Transverse colon (tissue), 4 donors: ENCODE results near the gene PSMB11. TPM values are rescaled to one million over a fixed set of nuclear protein-coding genes. Genes with fewer than 3 reads are reported as not detected.

Experiments
- DNase-seq: peaks from one replicate; pipeline ENCODE4 v3.0.0-alpha.2; 2019
- H3K27ac ChIP-seq, 4 donors: fragments of 200-600 bp; sonication (generic); 2 replicates each; pipeline ENCODE4 v1.5.1; 2016 to 2018; ENCODE audit warnings: inconsistent platforms in 4 of 4
- H3K27me3 ChIP-seq: fragments of 200-600 bp; sonication (generic); 2 replicates; pipeline ENCODE4 v1.5.1; 2017; ENCODE audit warnings: inconsistent platforms
- H3K36me3 ChIP-seq, 4 donors: fragments of 200-600 bp; sonication (generic); 2 replicates each; pipeline ENCODE4 v1.5.1; 2017 to 2019; ENCODE audit warnings: inconsistent platforms in 4 of 4
- H3K4me1 ChIP-seq, 4 donors: fragments of 200-600 bp; sonication (generic); 2 replicates each; pipeline ENCODE4 v1.5.1; 2017 to 2020; ENCODE audit warnings: inconsistent platforms in 4 of 4
- H3K4me3 ChIP-seq, 4 donors: fragments of 200-600 bp; sonication (generic); 1 replicate in 1 of 4; 2 replicates in 3 of 4; pipeline versions ENCODE4 v1.5.1 to v1.6.1; 2017 to 2019; ENCODE audit warnings: inconsistent platforms in 4 of 4
- H3K9me3 ChIP-seq, 2 donors: fragments of 200-600 bp; sonication (generic); 2 replicates each; pipeline ENCODE4 v1.5.1; 2017 to 2019; ENCODE audit warnings: inconsistent platforms in 2 of 2
- CTCF ChIP-seq, 5 experiments: fragments of 200-600 bp in 3 of 5; fragments of 450-650 bp in 2 of 5; sonication (generic) in 3 of 5; IDR thresholded peaks; 1 replicate in 2 of 5; 2 replicates in 3 of 5; pipeline ENCODE4 v1.5.1; 2016 to 2017; ENCODE audit warnings: antibody characterized with exemption in 5 of 5, inconsistent platforms in 3 of 5, mild to moderate bottlenecking in 2 of 5, moderate library complexity in 1 of 5
- EP300 ChIP-seq: sonication (generic); formaldehyde crosslinking; IDR thresholded peaks from one replicate; pipeline ENCODE4 v1.6.1; 2017; ENCODE audit warnings: antibody characterized with exemption, low read depth
- POLR2A ChIP-seq: fragments of 450-650 bp; IDR thresholded peaks from one replicate; pipeline ENCODE4 v1.6.1; 2016; ENCODE audit warnings: antibody characterized with exemption, mild to moderate bottlenecking, moderate library complexity
- POLR2AphosphoS5 ChIP-seq, 3 donors: sonication (generic); formaldehyde crosslinking; IDR thresholded peaks; one replicate each; pipeline ENCODE4 v1.6.1; 2016; ENCODE audit warnings: antibody characterized with exemption in 3 of 3
- WGBS, 2 donors: methylation state at CpG; one replicate each; pipeline ENCODE4 v1.1.5; 2018; ENCODE audit warnings: low coverage in 1 of 2; 5-methylcytosine and 5-hydroxymethylcytosine counted together
- in situ Hi-C, 4 donors: fragments of 200-750 bp; cut with MboI; loops; one replicate each; pipeline versions ENCODE4 v1.15.0 to v1.15.1; 2017; ENCODE audit warnings: low sequenced_read_pairs in 3 of 4, low pct_ligation_motif_present in 1 of 4, low pct_unique_long_range_greater_than_20kb in 1 of 4
- intact Hi-C: fragments of 100-400 bp; cut with DNase I; formaldehyde crosslinking; loops from one replicate; pipeline ENCODE4 v1.15.1; 2023; ENCODE audit warnings: low total_unique reads
- total RNA-seq, 4 donors: library from RNA; depleted of rRNA; stranded (reverse); fragments of >200 nt; gene quantifications; one replicate each; pipeline ENCODE4 v1.1.0, GENCODE V29; 2016

PSMB11 gene
- total RNA-seq, 4 donors from 2014 or later = not detected

GRCh38 chr14:23052671-23053070, 10.7 kb downstream of the PSMB11 start:
- DNase-seq = no peak
- H3K9me3 ChIP-seq = no peaks in the 10 kb centered on the region
- peaks cover 10 to 19% (median 13%) of the 10 kb centered on the region in 4 donors for H3K4me1 ChIP-seq
- in situ Hi-C loops (loop anchor here in 3 of 4 donors (5.0 kb wide), 2 partner anchors 60 to 65 kb away; no protein-coding TSS in a partner anchor), intact Hi-C loops (no loop called here)
- TF ChIP-seq POLR2A (no peak), CTCF (IDR thresholded peaks at IDR 0.05) (no peak), POLR2AphosphoS5 (IDR thresholded peaks at IDR 0.05) (no peak), EP300 (no peak)
- 82% methylated on average over 3 of the region's 3 CpGs; no CpG with 5 or more reads in 1 of the 2 donors for WGBS, 2 donors
- no peaks in the 10 kb centered on the region for H3K36me3 ChIP-seq
- H3K27ac ChIP-seq = no peak overlapping the region
- H3K27me3 ChIP-seq = no peaks in the 10 kb centered on the region
- H3K4me3 ChIP-seq = no peak overlapping the region

GRCh38 chr14:23053426-23053825, 11.4 kb downstream of the PSMB11 start:
- Histone ChIP-seq H3K36me3 (no peaks in the 10 kb centered on the region), H3K27ac (no peak overlapping the region), H3K4me1 (peaks cover 10 to 26% (median 17%) of the 10 kb centered on the region in 4 donors), H3K27me3 (no peaks in the 10 kb centered on the region), H3K4me3 (no peak overlapping the region), H3K9me3 (no peaks in the 10 kb centered on the region)
- in situ Hi-C loops = loop anchor here in 3 of 4 donors (5.0 kb wide), 2 partner anchors 61 to 66 kb away; no protein-coding TSS in a partner anchor
- no peak for DNase-seq
- no peak for TF ChIP-seq POLR2AphosphoS5 (IDR thresholded peaks at IDR 0.05)
- TF ChIP-seq CTCF (IDR thresholded peaks at IDR 0.05) = no peak
- TF ChIP-seq EP300 = no peak
- no peak for TF ChIP-seq POLR2A
- 97% methylated on average over 10 of the region's 10 CpGs; no CpG with 5 or more reads in 1 of the 2 donors for WGBS, 2 donors
- intact Hi-C loops = no loop called here

- Histone ChIP-seq H3K4me1 (peaks cover 10 to 26% (median 17%) of the 10 kb centered on the region in 4 donors), H3K4me3 (no peak overlapping the region), H3K9me3 (no peaks in the 10 kb centered on the region), H3K27ac (no peak overlapping the region), H3K27me3 (no peaks in the 10 kb centered on the region), H3K36me3 (peaks cover 0 to 4% (median under 1%) of the 10 kb centered on the region in 4 donors)
- TF ChIP-seq POLR2A = no peak
- TF ChIP-seq EP300 = no peak
- no peak for TF ChIP-seq POLR2AphosphoS5 (IDR thresholded peaks at IDR 0.05)
- TF ChIP-seq CTCF (IDR thresholded peaks at IDR 0.05) = no peak
- in situ Hi-C loops (loop anchor here in 3 of 4 donors (5.0 kb wide), 2 partner anchors 62 to 67 kb away; no protein-coding TSS in a partner anchor), intact Hi-C loops (no loop called here)
- 77% methylated on average over 16 of the region's 17 CpGs; no CpG with 5 or more reads in 1 of the 2 donors for WGBS, 2 donors
- no peak for DNase-seq
These were observed 12.2 kb downstream of the PSMB11 start for GRCh38 chr14:23054000-23054811.

GRCh38 chr14:23055147-23055550, 13.1 kb downstream of the PSMB11 start:
- H3K9me3 ChIP-seq = no peaks in the 10 kb centered on the region
- H3K4me1 ChIP-seq = peaks cover 10 to 26% (median 17%) of the 10 kb centered on the region in 4 donors
- no peaks in the 10 kb centered on the region for H3K27me3 ChIP-seq
- no peak overlapping the region for H3K4me3 ChIP-seq
- intact Hi-C loops = no loop called here
- no peak for TF ChIP-seq POLR2AphosphoS5 (IDR thresholded peaks at IDR 0.05)
- TF ChIP-seq CTCF (IDR thresholded peaks at IDR 0.05) = no peak
- no peak for TF ChIP-seq EP300
- TF ChIP-seq POLR2A = no peak
- DNase-seq = no peak
- peaks cover 0 to 10% (median 5%) of the 10 kb centered on the region in 4 donors for H3K36me3 ChIP-seq
- H3K27ac ChIP-seq = no peak overlapping the region
- 94 to 98% methylated on average over 7 to 12 of the region's 12 CpGs for WGBS, 2 donors
- in situ Hi-C loops = no loop called here
